Coronary artery (tissue), 2 donors: ENCODE results near the gene MKX.

ENCODE experiments used
- DNase-seq: peaks from one replicate; pipeline ENCODE4 v3.0.0-alpha.2; 2017; ENCODE audit warnings: low spot score
- H3K27ac ChIP-seq, 2 donors: fragments of 200-600 bp; sonication (generic); one replicate each; pipeline ENCODE4 v1.5.1; 2016 to 2019
- H3K4me3 ChIP-seq: fragments of 200-600 bp; sonication (generic); 2 replicates; pipeline ENCODE4 v1.5.1; 2016; ENCODE audit warnings: mild to moderate bottlenecking, moderate library complexity
- CTCF ChIP-seq: fragments of 200-600 bp; sonication (generic); IDR thresholded peaks from one replicate; pipeline ENCODE4 v1.5.1; 2019; ENCODE audit warnings: antibody characterized with exemption

Gene MKX

GRCh38 chr10:27642023-27642589 lies 103.5 kb downstream of the MKX start:
- H3K4me3 ChIP-seq, result no peak overlapping the region
- DNase-seq, result no peak
- TF ChIP-seq CTCF, result no peak
- no peak overlapping the region for H3K27ac ChIP-seq

- Histone ChIP-seq H3K27ac (no peak overlapping the region), H3K4me3 (no peak overlapping the region)
- no peak for TF ChIP-seq CTCF
- DNase-seq, result no peak
These were observed 107.4 kb downstream of the MKX start for GRCh38 chr10:27638071-27638750.

GRCh38 chr10:27637601-27638000 lies 108.0 kb downstream of the MKX start:
- Histone ChIP-seq H3K4me3 (no peak overlapping the region), H3K27ac (no peak overlapping the region)
- no peak for DNase-seq
- no peak for TF ChIP-seq CTCF

- TF ChIP-seq CTCF, result no peak
- DNase-seq, result no peak
- Histone ChIP-seq H3K4me3 (no peak overlapping the region), H3K27ac (no peak overlapping the region)
These were observed 108.8 kb downstream of the MKX start for GRCh38 chr10:27636816-27637215.

GRCh38 chr10:27635699-27636270 lies 109.8 kb downstream of the MKX start:
- Histone ChIP-seq H3K27ac (no peak overlapping the region), H3K4me3 (no peak overlapping the region)
- TF ChIP-seq CTCF, result no peak
- no peak for DNase-seq

GRCh38 chr10:27635290-27635689 lies 110.3 kb downstream of the MKX start:
- DNase-seq, result no peak
- TF ChIP-seq CTCF, result no peak
- Histone ChIP-seq H3K27ac (no peak overlapping the region), H3K4me3 (no peak overlapping the region)

- Histone ChIP-seq H3K4me3 (no peak overlapping the region), H3K27ac (no peak overlapping the region)
- TF ChIP-seq CTCF, result no peak
- DNase-seq, result no peak
These were observed 117.0 kb downstream of the MKX start for GRCh38 chr10:27628621-27629020.
